GM15510 (cell line): ENCODE data around the gene TSGA10.

Experiments
- POLR2A ChIP-seq: IDR thresholded peaks from 3 replicates; pipeline ENCODE4 v1.6.1; 2011; ENCODE audit warnings: borderline replicate concordance; ENCODE audit not compliant: insufficient read length; ENCODE audit errors: extremely low read depth

TSGA10 gene

GRCh38 chr2:99035920-99036319 lies 118.8 kb downstream of the TSGA10 start:
- TF ChIP-seq POLR2A, result no peak

- no peak for TF ChIP-seq POLR2A
Observed at GRCh38 chr2:99032786-99033185, 122.0 kb downstream of the TSGA10 start.

- no peak for TF ChIP-seq POLR2A
Observed at GRCh38 chr2:99032001-99032400, 122.7 kb downstream of the TSGA10 start.

- no peak for TF ChIP-seq POLR2A
Observed at GRCh38 chr2:99031481-99031880, 123.3 kb downstream of the TSGA10 start.

- no peak for TF ChIP-seq POLR2A
Observed at GRCh38 chr2:99028558-99028957, 126.2 kb downstream of the TSGA10 start.

GRCh38 chr2:99027856-99028255 lies 126.9 kb downstream of the TSGA10 start:
- no peak for TF ChIP-seq POLR2A

- TF ChIP-seq POLR2A, result no peak
Observed at GRCh38 chr2:99000708-99001107, 154.0 kb downstream of the TSGA10 start.

- no peak for TF ChIP-seq POLR2A
Observed at GRCh38 chr2:98985905-98986666, 168.7 kb downstream of the TSGA10 start.

GRCh38 chr2:98975611-98976010 lies 179.1 kb downstream of the TSGA10 start:
- TF ChIP-seq POLR2A, result no peak

GRCh38 chr2:98972582-98973167 lies 182.1 kb downstream of the TSGA10 start:
- TF ChIP-seq POLR2A, result no peak

GRCh38 chr2:98959810-98960507 lies 194.8 kb downstream of the TSGA10 start:
- TF ChIP-seq POLR2A, result no peak

GRCh38 chr2:98952966-98953365 lies 201.8 kb downstream of the TSGA10 start:
- TF ChIP-seq POLR2A, result no peak

GRCh38 chr2:98948956-98949739 lies 205.6 kb downstream of the TSGA10 start:
- no peak for TF ChIP-seq POLR2A

- TF ChIP-seq POLR2A, result no peak
Observed at GRCh38 chr2:98947554-98947953, 207.2 kb downstream of the TSGA10 start.
